Measurements from ENCODE around the gene PAX8.

The PAX8 gene

GRCh38 chr2:113236367-113237159 lies 42.2 kb downstream of the PAX8 start:
- DNase-seq (ENCODE audit: low spot score), result no peak

DNA sequence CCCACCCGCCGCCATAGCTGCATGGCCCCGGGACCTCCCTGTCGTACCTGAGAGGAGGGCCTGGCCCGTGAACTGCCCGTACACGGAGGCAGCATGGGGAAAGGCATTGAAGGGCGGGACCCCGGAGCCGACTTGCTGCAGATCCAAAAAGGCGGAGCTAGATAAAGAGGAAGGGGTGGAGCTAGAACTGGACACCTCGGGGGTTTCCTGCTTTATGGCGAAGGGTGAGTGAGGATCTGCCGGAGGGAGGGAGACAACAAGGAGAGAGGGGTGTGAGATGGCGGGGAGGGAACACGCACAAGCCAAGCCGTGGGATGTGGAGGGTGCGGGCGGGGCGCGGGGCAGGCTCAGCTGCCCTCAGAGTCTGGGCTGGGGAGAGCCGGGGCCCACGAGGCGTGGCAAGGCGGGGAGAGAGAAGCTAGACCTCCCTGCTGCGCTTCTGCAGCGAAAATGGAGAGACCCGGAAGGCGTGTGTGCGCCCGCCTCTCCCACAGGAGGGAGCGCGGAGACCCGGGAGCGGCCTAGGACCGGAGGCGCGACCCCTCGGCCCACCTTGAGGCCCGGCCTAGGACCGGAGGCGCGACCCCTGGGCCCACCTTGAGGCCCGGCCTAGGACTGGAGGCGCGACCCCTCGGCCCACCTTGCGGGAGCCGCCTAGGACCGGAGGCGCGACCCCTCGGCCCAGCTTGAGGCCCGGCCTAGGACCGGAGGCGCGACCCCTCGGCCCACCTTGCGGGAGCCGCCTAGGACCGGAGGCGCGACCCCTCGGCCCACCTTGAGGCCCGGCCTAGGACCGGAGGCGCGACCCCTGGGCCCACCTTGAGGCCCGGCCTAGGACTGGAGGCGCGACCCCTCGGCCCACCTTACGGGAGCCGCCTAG lies 43.1 kb downstream of the PAX8 start:
- peak; percentile 71 for DNase-seq (ENCODE audit: low spot score)

- DNase-seq (ENCODE audit: low spot score), result no peak
These were observed 43.9 kb downstream of the PAX8 start for GRCh38 chr2:113234721-113235346.

DNA sequence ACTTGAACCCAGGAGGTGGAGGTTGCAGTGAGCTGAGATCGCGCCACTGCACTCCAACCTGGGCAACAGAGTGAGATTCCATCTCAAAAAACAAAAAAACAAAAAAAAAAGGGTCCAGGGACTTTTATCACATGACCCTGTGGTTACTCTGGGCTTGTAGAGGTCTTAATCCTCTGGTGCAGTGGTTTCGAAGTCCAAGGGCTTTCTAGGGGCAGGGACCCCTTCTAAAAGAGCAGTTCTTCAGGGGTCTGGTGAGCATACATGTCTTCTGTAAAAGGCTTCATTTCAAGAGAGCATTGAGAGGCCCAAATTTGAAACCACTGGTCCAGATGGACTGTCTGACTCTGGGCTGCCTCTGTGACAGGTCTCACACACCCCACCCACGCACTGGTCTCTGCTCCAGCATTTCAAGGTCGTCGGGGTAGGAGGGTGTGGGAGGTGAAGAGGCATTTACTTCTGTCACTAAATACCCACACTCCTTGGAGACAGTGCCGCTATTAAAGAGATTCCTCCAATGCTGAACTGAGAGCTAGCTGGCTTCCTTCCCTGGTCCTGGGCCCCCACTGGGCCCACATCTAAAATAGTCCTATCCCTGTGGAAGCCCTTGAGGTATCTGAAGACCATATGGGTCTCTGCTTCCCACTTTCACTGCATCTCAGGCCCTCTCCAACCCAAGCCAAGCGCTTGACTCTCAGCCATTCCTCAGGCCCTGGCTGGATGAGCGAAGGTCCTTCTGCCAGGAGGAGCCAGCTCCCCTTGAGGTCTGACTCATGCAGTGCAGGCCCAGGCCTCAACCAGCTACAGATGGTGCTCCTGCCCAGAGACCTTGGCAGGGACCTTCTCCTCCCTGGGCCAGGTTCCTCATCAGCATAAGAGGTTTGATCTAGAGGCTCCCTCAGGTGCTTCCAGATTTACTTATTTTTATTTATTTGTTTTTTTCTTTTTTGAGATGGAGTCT lies 44.8 kb downstream of the PAX8 start:
- no peak for DNase-seq (ENCODE audit: low spot score)

DNA sequence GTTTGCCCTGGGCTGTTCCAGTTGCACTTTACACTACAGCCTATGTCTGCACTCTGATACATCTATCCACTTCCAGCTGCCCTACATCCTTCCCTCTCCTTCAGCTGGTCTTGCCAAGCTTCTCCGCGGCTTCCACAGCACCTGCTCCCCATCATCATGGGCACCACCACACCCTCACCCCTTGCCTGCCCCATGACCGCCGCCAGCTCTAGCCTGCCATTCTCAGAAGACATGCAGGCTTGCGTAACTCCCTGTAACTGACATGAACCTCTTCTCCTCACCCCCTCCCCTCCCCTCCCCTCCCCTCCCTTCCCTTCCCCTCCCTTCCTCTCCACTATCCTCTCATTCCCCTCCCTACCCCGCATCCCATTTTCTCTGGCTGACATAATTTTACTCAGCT lies 46.0 kb downstream of the PAX8 start:
- no peak for DNase-seq (ENCODE audit: low spot score)

DNA sequence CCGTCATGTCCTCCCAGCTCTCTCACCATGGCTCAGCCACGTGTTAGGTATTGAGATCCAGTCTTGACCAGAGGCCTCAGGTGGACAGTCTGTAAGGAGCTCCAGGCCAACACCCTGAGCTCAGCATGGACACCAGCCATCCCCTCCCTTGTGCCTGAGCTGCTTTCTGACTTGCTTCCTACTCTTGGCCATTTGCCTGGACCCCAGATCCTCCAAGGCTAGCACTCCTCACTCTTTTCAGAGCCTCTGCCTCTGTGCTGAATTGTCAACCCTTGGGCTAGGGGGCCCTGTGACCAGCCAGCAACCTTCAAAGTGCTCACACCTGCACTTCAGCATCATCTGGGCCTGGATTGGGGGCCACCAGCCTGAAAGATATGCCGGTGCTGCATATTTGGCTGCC lies 46.6 kb downstream of the PAX8 start:
- no peak for DNase-seq (ENCODE audit: low spot score)

GRCh38 chr2:113231064-113231463 lies 47.7 kb downstream of the PAX8 start:
- DNase-seq (ENCODE audit: low spot score), result no peak

DNA sequence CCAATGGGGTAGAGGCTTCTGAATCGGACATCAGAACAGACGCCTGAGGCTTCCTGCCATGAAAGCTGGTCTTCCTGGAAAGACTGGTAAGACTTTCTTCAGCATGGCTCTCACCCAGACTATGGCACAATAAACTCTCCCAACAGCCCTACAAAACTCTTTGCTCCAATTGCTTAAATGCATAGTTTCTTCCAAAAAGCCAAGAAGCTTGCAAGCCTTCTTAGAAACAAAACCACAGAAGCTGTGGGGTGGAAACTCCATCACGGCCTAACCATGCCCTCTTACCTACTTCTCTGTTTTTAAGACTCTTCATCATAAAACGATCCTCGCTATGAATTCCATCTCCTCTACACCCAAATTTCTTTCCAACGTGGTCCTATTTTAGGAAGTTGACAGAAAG lies 48.2 kb downstream of the PAX8 start:
- DNase-seq (ENCODE audit: low spot score), result no peak

DNA sequence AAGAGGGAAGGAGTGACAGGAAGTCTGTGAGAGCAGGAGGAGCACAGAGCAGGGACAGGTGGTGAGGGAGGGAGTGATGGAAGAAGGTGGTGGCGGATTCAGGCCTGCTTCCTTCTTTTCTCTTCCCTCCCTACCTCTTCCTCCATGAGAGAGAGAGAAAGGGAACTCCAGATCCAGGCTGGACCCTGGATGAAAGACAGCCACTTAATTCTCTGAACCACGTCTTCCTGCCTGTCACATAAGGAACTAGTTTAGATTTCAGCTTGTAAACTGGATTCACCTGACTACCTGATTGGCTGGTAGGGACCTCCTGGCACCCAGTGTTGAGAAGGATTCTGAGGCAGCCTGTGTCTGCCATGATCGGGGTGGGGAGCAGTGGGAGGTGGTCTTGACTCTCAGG lies 48.9 kb downstream of the PAX8 start:
- no peak for DNase-seq (ENCODE audit: low spot score)

DNA sequence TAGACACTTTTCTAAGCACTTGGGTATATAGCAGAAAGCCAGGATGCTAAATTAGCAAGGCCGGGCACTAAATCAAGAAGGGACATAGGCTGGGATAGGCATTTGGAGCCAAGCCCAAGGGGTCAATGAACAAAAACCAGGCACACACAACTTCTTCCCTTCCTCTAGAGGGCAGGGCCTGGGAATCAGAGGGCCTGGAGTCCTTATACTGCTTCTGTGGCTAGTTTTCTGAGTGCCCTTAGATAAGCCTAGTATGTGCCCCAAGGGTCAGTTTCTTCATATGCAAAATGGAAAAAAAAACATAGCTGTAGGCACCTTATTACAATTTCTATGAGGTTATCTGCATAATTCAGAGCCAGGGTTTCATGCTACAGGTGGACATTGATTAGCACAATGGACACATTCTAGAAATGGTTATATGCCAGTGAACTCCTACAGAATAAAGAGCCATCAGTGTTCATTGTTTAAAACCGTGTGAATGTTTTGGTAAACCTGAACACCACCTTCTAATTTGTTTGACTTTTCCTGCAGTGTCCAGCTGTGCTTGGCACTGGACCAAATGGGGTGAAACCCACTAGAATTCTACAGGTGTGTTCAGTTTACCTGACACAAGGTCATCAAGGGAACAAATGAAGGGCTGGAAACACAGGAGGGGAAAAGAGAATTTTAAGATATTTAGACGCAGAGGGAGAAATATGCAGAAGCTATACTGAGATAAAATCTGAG lies 49.6 kb downstream of the PAX8 start:
- DNase-seq (ENCODE audit: low spot score), result no peak

- DNase-seq (ENCODE audit: low spot score), result no peak
These were observed 50.4 kb downstream of the PAX8 start for GRCh38 chr2:113228351-113228750.

DNA sequence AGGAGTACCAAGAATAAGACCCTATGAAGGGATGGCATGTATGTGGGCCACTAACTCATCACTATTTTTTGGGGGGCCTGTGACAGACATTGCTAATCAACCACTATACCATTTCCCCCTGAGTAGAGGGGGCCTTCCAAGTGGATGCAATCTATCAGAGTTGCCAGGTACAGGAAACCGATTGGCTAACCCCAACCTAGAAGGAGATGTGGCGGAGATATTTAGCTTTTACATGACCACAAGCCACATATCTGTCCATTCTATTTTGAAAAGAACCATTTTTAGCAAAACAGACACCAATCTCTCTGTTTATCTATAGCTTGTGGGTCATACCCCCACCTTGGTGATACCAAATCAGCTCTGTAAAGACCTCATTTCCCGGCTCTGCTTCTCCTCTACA lies 51.0 kb downstream of the PAX8 start:
- no peak for DNase-seq (ENCODE audit: low spot score)

DNA sequence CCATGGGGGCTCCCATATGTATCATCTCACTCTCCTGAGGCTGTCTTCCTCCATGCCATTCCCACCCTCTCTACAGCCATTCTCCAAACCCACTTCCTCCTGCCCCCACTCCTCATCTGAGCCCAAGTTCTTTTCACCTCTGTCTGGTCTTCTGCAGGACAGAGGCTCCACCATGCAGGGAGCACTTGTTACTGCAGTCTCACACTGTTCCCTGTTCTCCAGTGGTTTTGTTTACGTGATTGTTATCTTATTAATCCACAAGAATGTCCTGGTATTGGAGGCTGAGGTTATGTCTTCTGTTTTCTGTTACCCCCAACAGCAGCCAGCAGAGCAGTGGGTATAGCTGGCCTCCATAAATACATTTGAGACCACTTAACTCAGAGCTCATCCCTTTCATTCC lies 51.4 kb downstream of the PAX8 start:
- DNase-seq (ENCODE audit: low spot score), result no peak

DNA sequence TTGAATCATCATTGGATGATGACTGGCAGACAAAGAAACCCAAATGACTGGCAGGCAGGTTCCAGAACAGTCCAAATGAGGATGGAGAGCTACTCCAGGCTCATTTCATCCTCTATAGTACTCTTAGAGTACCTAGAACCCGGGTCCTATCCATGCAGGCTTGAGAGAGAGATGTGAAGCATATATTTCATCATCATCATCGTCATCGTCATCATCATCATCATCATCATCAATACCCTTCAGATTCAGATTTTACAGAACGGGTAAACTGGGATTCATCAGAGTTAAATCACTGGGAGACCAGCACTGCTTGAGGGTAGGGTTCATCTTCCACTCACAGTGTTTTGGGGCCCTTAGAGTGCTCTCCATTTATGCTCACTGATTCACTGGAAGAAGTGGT lies 52.3 kb downstream of the PAX8 start:
- DNase-seq (ENCODE audit: low spot score), result no peak

- DNase-seq (ENCODE audit: low spot score), result peak; percentile 73
These were observed 53.2 kb downstream of the PAX8 start for GRCh38 chr2:113225263-113226259.

- no peak for DNase-seq (ENCODE audit: low spot score)
These were observed 54.0 kb downstream of the PAX8 start for GRCh38 chr2:113224647-113225236.

GRCh38 chr2:113223813-113224212 lies 54.9 kb downstream of the PAX8 start:
- no peak for DNase-seq (ENCODE audit: low spot score)

DNA sequence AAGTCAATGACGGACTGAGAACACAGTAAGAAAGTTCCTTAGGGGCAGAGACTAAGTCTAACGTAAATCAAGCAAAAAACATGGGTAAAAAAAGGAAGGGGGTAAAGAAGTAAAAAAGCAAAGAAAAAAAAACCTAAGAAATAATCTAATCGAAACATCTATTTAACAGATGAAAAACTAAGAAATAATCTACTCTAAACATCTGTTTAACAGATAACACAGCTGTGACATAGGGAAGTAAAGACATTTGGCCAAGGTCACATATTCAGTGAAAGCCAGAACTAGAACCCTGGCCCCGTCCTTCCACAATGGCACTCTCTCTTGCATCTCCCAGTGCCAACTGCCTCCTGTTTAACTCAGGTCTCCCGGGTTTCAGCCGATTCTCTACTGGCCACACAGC lies 56.9 kb downstream of the PAX8 start:
- DNase-seq (ENCODE audit: low spot score), result no peak

GRCh38 chr2:113220970-113221708 lies 57.6 kb downstream of the PAX8 start:
- no peak for DNase-seq (ENCODE audit: low spot score)
